Measurements from ENCODE around the gene RFX1. TPM values are rescaled to one million over a fixed set of nuclear protein-coding genes. Genes with fewer than 3 reads are reported as not detected.

RFX1 gene
- total RNA-seq, 2 donors from 2014 or later, result 17.1 to 24.3 TPM

GRCh38 chr19:13996928-13997630, 9.0 kb downstream of the RFX1 start:
- Mint-ChIP-seq H3K27me3 (ENCODE audit: insufficient read depth) (no peaks in the 10 kb centered on the region), H3K4me3 (no peak overlapping the region), H3K9me3 (peaks cover 18% of the 10 kb centered on the region), H3K27ac (no peak overlapping the region), H3K4me1 (no peaks in the 10 kb centered on the region), H3K36me3 (ENCODE audit: low read depth) (peaks cover 44% of the 10 kb centered on the region)
- 89 to 95% methylated on average over 19 to 22 of the region's 22 CpGs for WGBS, 2 experiments (ENCODE audit: insufficient coverage in 1 of 2, insufficient read length in 1 of 2)
- H3K27me3 ChIP-seq (ENCODE audit: control insufficient read depth, insufficient read depth, low read length, poor library complexity, severe bottlenecking), result no peaks in the 10 kb centered on the region
- TF ChIP-seq, protein P1, sequence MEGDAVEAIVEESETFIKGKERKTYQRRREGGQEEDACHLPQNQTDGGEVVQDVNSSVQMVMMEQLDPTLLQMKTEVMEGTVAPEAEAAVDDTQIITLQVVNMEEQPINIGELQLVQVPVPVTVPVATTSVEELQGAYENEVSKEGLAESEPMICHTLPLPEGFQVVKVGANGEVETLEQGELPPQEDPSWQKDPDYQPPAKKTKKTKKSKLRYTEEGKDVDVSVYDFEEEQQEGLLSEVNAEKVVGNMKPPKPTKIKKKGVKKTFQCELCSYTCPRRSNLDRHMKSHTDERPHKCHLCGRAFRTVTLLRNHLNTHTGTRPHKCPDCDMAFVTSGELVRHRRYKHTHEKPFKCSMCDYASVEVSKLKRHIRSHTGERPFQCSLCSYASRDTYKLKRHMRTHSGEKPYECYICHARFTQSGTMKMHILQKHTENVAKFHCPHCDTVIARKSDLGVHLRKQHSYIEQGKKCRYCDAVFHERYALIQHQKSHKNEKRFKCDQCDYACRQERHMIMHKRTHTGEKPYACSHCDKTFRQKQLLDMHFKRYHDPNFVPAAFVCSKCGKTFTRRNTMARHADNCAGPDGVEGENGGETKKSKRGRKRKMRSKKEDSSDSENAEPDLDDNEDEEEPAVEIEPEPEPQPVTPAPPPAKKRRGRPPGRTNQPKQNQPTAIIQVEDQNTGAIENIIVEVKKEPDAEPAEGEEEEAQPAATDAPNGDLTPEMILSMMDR (conservative IDR thresholded peaks at IDR 0.05), result no peak
- H3K4me3 ChIP-seq (ENCODE audit: low read length), result no peak overlapping the region
- H3K9ac ChIP-seq (ENCODE audit: extremely low read depth, low read length, poor library complexity, severe bottlenecking), result no peak overlapping the region
- H3K9me3 ChIP-seq (ENCODE audit: control insufficient read depth, low read length), result peaks cover 15% of the 10 kb centered on the region
- DNase-seq, result no peak
- peaks cover 35% of the 10 kb centered on the region for H3K36me3 ChIP-seq (ENCODE audit: control insufficient read depth, insufficient read depth, low read length)
- H3K27ac ChIP-seq (ENCODE audit: low read depth, low read length), result no peak overlapping the region
- no peaks in the 10 kb centered on the region for H3K4me1 ChIP-seq (ENCODE audit: control insufficient read depth, insufficient read depth, low read length)

DNA sequence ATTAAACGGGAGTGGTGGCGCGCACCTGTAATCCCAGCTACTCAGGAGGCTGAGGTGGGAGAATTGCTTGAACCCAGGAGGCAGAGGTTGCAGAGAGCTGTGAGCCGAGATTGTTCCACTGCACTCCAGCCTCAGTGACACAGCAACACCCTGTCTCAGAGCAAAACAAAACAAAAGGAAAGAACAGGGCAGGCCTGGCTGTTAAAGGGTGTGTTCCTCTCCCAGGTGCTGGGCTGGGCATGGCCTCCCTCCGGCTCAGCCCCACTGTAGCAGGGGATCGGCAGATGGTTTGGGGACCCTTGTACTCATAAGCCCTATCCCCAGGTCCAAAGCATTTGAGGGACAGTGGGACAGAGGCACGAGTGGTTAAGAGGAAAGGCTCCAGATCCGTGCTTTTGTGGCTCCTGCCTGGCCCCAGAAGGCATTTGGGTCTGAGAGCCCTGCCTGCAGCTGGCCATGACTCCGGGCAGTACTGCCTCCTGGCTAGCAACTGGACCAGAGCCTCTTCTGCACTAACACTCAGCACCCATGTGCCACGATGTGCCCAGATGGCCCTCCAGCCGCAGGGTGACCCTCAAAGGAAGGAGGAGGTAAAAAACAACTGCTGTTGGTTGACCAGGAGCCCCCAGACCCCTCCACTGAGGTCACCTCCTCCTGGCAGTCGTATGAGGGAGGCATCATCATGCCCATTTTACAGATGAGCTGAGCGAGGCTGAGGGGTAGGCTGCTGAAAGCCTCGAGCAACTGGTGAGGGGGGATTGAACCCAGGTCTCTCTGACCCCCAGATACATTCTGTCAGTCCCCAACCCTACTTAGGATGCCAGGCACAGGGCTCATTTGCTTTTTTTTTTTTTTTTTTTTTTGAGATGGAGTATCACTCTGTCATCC, 10.0 kb downstream of the RFX1 start:
- H3K27me3 ChIP-seq (ENCODE audit: control insufficient read depth, insufficient read depth, low read length, poor library complexity, severe bottlenecking), result no peaks in the 10 kb centered on the region
- no peaks in the 10 kb centered on the region for H3K27me3 Mint-ChIP-seq (ENCODE audit: insufficient read depth)
- H3K4me1 Mint-ChIP-seq, result no peaks in the 10 kb centered on the region
- H3K4me1 ChIP-seq (ENCODE audit: control insufficient read depth, insufficient read depth, low read length), result no peaks in the 10 kb centered on the region
- peaks cover 38% of the 10 kb centered on the region for H3K36me3 ChIP-seq (ENCODE audit: control insufficient read depth, insufficient read depth, low read length)
- TF ChIP-seq, protein P1 (conservative IDR thresholded peaks at IDR 0.05), result no peak
- H3K4me3 Mint-ChIP-seq, result no peak overlapping the region
- no peak overlapping the region for H3K4me3 ChIP-seq (ENCODE audit: low read length)
- no peak for DNase-seq
- no peak overlapping the region for H3K9ac ChIP-seq (ENCODE audit: extremely low read depth, low read length, poor library complexity, severe bottlenecking)
- H3K27ac Mint-ChIP-seq, result no peak overlapping the region
- peaks cover 18% of the 10 kb centered on the region for H3K9me3 Mint-ChIP-seq
- peaks cover 15% of the 10 kb centered on the region for H3K9me3 ChIP-seq (ENCODE audit: control insufficient read depth, low read length)
- no peak overlapping the region for H3K27ac ChIP-seq (ENCODE audit: low read depth, low read length)
- WGBS, 2 experiments (ENCODE audit: insufficient coverage in 1 of 2, insufficient read length in 1 of 2), result 95 to 100% methylated on average over 5 to 14 of the region's 14 CpGs
- H3K36me3 Mint-ChIP-seq (ENCODE audit: low read depth), result peaks cover 50% of the 10 kb centered on the region

GRCh38 chr19:13995017-13995728, 10.9 kb downstream of the RFX1 start:
- H3K36me3 ChIP-seq (ENCODE audit: control insufficient read depth, insufficient read depth, low read length), result peaks cover 34% of the 10 kb centered on the region
- H3K27ac ChIP-seq (ENCODE audit: low read depth, low read length), result no peak overlapping the region
- Mint-ChIP-seq H3K27me3 (ENCODE audit: insufficient read depth) (no peaks in the 10 kb centered on the region), H3K4me1 (no peaks in the 10 kb centered on the region), H3K9me3 (peaks cover 16% of the 10 kb centered on the region), H3K4me3 (no peak overlapping the region), H3K27ac (no peak overlapping the region), H3K36me3 (ENCODE audit: low read depth) (peaks cover 48% of the 10 kb centered on the region)
- 95 to 98% methylated on average over 8 to 13 of the region's 13 CpGs for WGBS, 2 experiments (ENCODE audit: insufficient coverage in 1 of 2, insufficient read length in 1 of 2)
- H3K4me1 ChIP-seq (ENCODE audit: control insufficient read depth, insufficient read depth, low read length), result no peaks in the 10 kb centered on the region
- peaks cover 15% of the 10 kb centered on the region for H3K9me3 ChIP-seq (ENCODE audit: control insufficient read depth, low read length)
- DNase-seq, result no peak
- no peak overlapping the region for H3K4me3 ChIP-seq (ENCODE audit: low read length)
- TF ChIP-seq, protein P1 (conservative IDR thresholded peaks at IDR 0.05), result no peak
- no peak overlapping the region for H3K9ac ChIP-seq (ENCODE audit: extremely low read depth, low read length, poor library complexity, severe bottlenecking)
- H3K27me3 ChIP-seq (ENCODE audit: control insufficient read depth, insufficient read depth, low read length, poor library complexity, severe bottlenecking), result no peaks in the 10 kb centered on the region

Data from endodermal cell (in vitro differentiated cells).